Right lobe of liver (tissue), 6 donors: ENCODE results near the gene TANC2. TPM values are rescaled to one million over a fixed set of nuclear protein-coding genes. Genes with fewer than 3 reads are reported as not detected.

Source experiments
- ATAC-seq, 4 donors: fragments of 200-7000 bp; cut with Tn5 transposase; one replicate each; pipeline ENCODE4 v1.9.1; 2020; ENCODE audit warnings: mild to moderate bottlenecking in 4 of 4, moderate library complexity in 4 of 4
- DNase-seq, 3 donors: peaks; one replicate each; pipeline ENCODE4 v3.0.0-alpha.2; 2020
- H3K27ac ChIP-seq, 3 donors: fragments of 200-600 bp; one replicate each; pipeline ENCODE4 v1.8.0; 2022
- H3K27me3 ChIP-seq, 2 donors: fragments of 200-600 bp; one replicate each; pipeline ENCODE4 v1.8.0; 2022
- H3K36me3 ChIP-seq, 4 donors: fragments of 200-600 bp; sonication (generic) in 1 of 4; one replicate each; pipeline versions ENCODE4 v1.5.1 to v1.8.0; 2017 to 2022; ENCODE audit warnings: control low read depth in 1 of 4
- H3K4me1 ChIP-seq, 4 donors: fragments of 200-600 bp; sonication (generic) in 1 of 4; one replicate each; pipeline versions ENCODE4 v1.5.1 to v1.8.0; 2017 to 2022; ENCODE audit warnings: control low read depth in 1 of 4
- H3K4me3 ChIP-seq, 3 donors: fragments of 200-600 bp; one replicate each; pipeline ENCODE4 v1.8.0; 2022
- H3K9me3 ChIP-seq, 4 donors: fragments of 200-600 bp; sonication (generic) in 1 of 4; one replicate each; pipeline versions ENCODE4 v1.5.1 to v1.8.0; 2017 to 2022; ENCODE audit warnings: control low read depth in 1 of 4
- POLR2A ChIP-seq: fragments of 450-650 bp; IDR thresholded peaks from one replicate; pipeline ENCODE4 v1.6.1; 2017; ENCODE audit warnings: antibody characterized with exemption, mild to moderate bottlenecking
- WGBS: methylation state at CpG from one replicate; pipeline ENCODE4 v1.1.6; 2018; ENCODE audit warnings: low coverage, low lambda C conversion rate; ENCODE audit not compliant: insufficient coverage; ENCODE audit errors: missing lambda C conversion rate; 5-methylcytosine and 5-hydroxymethylcytosine counted together
- intact Hi-C, 2 donors: fragments of 100-400 bp; cut with DNase I; formaldehyde crosslinking; loops; one replicate each; pipeline versions ENCODE4 v1.11.2 to v1.14.1; 2022
- long read RNA-seq: library from polyadenylated mRNA; unstranded; transcript quantifications from one replicate; pipeline ENCODE4 v2.0.0, GENCODE V29; 2019
- total RNA-seq, 6 experiments: library from RNA; depleted of rRNA in 2 of 6; stranded (reverse); fragments of >200 nt in 2 of 6; fragmentation: NEBNext Ultra II Directional in 3 of 6; extraction: Animal tissue kit (Norgen Biotek cat#: 25700) in 3 of 6; gene quantifications; one replicate each; pipeline versions ENCODE4 v1.1.0 to v1.2.4, GENCODE V29; 2016 to 2023
- TF ChIP-seq, protein P1 (sequence below), 4 donors: fragments of 200-600 bp in 3 of 4; fragments of 450-650 bp in 1 of 4; IDR thresholded peaks; one replicate each; pipeline versions ENCODE4 v1.5.1 to v1.8.0; 2016 to 2022; ENCODE audit warnings: antibody characterized with exemption in 4 of 4, mild to moderate bottlenecking in 2 of 4
- donor health status: DM: no; HTN: yes; CAD: no.
- donor health status: DM: no; HTN: no; CAD: no.
- donor health status: DM: no; HTN: no; CAD: no.
- donor health status: DM: no; HTN: yes; CAD: no.
- donor health status: DM: no; HTN: yes; CAD: no.

Gene TANC2
- total RNA-seq = 10 to 100 TPM in 1 of 6 experiments, 1 to 10 TPM in 5; 3.1 to 10.3 (median 5.2) TPM
- long read RNA-seq = 0 reads

DNA sequence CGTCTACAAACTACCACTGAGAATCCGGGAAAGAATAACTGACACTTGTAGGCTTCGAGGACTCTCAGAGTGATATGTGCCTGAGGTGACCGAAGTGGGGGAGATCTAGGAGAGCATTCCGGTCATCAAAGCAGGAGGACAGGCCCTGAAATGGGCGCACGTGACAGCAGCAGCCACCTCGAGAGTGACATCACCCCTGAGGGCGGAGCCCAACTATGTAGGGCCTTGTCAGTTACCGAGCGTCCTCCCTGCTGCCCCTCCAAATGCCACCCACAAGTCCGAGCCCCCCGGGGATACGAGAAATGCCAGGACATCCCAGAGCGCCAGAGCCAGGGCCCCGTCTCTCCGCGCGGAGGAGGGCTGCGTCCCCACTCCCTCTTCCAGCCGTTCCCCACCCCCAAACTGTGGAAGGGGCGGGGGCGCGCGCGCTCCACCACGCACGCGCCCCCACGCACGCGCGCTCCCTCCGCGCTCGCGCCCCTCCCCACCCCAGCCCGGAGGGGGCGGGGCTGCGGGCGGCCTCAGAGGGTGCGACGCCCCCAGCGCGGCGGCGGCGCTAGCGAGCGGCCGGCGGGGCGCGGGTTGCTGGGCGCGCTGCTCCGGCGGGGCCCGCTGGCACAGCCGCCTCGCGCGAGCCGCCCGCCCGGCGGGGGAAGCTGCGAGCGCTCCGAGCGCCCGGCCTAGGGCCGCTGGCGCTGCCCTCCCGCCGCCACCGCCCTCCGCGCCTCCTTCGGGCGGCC lies at the start of gene TANC2:
Gene TANC2, plus strand, starts transcription at position 550 of the 740 bp plus-strand sequence. CDS start 43,325 bp downstream, outside the sequence.
- H3K27me3 ChIP-seq = no peaks in the 10 kb centered on the region
- intact Hi-C loops = no loop called here
- 2% methylated on average over 5 of the region's 81 CpGs for WGBS
- H3K27ac ChIP-seq = peak within 1 kb of the TSS; percentile 47 to 67 (median 64)
- H3K4me1 ChIP-seq = peaks cover 0 to 8% (median 4%) of the 10 kb centered on the region in 4 donors
- H3K36me3 ChIP-seq = no peaks in the 10 kb centered on the region
- no peaks in the 10 kb centered on the region for H3K9me3 ChIP-seq
- peak; percentile 70 to 84 (median 80) for DNase-seq
- TF ChIP-seq, protein P1, sequence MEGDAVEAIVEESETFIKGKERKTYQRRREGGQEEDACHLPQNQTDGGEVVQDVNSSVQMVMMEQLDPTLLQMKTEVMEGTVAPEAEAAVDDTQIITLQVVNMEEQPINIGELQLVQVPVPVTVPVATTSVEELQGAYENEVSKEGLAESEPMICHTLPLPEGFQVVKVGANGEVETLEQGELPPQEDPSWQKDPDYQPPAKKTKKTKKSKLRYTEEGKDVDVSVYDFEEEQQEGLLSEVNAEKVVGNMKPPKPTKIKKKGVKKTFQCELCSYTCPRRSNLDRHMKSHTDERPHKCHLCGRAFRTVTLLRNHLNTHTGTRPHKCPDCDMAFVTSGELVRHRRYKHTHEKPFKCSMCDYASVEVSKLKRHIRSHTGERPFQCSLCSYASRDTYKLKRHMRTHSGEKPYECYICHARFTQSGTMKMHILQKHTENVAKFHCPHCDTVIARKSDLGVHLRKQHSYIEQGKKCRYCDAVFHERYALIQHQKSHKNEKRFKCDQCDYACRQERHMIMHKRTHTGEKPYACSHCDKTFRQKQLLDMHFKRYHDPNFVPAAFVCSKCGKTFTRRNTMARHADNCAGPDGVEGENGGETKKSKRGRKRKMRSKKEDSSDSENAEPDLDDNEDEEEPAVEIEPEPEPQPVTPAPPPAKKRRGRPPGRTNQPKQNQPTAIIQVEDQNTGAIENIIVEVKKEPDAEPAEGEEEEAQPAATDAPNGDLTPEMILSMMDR (IDR thresholded peaks at IDR 0.05) = peak in 1 of 4 donors; percentile 22
- peak; percentile 45 for TF ChIP-seq POLR2A
- peak within 1 kb of the TSS; percentile 62 to 77 (median 69) for H3K4me3 ChIP-seq
- peak; percentile 87 to 93 (median 92) for ATAC-seq

DNA sequence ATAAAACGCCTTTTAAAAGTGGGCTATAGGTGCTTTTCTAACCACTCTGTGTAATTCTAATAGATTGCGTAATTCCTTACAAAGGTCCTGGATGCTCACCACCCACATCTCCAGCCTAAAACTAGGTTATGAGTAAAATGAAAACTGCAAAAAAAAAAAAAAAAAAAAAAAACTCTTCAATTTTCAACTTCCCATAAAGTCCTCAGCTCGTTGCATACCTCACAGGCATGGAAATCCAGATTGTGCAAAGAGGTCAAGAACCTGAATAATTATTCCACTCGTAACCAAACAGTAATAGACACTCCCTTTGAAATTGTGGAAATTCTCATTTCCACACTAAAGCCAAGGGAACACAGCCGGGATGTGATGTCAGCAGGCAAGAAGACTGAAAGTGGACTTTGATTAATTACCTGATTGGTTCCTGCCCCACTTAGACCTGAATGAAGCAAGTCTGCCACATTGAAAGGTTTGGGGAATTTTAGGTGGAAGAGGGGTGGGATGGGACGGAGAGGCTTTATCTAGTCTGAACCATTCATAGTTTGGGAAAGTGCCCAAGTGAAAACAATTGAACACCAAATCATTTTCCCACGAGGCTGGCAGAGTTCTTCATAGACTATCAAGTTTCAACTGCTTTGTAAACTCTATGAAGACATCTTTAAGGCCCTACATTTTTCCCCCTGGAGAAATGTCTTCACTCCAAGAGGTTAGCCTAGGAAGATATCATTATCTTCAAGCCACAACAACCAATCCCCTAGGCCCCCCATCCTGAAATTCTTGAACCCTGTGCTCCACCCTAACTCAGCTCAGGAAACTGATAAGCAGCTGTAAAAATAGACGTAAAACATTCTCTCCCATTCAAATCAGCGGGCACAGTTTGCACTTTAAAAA lies 49.1 kb upstream of the TANC2 start:
- TF ChIP-seq POLR2A = no peak
- TF ChIP-seq, protein P1 (IDR thresholded peaks at IDR 0.05) = no peak
- Histone ChIP-seq H3K27ac (no peak overlapping the region), H3K9me3 (no peaks in the 10 kb centered on the region), H3K27me3 (no peaks in the 10 kb centered on the region), H3K4me1 (no peaks in the 10 kb centered on the region), H3K4me3 (no peak overlapping the region), H3K36me3 (no peaks in the 10 kb centered on the region)
- no peak for ATAC-seq
- 33% methylated on average over 9 of the region's 9 CpGs for WGBS
- DNase-seq = no peak
- intact Hi-C loops = no loop called here

DNA sequence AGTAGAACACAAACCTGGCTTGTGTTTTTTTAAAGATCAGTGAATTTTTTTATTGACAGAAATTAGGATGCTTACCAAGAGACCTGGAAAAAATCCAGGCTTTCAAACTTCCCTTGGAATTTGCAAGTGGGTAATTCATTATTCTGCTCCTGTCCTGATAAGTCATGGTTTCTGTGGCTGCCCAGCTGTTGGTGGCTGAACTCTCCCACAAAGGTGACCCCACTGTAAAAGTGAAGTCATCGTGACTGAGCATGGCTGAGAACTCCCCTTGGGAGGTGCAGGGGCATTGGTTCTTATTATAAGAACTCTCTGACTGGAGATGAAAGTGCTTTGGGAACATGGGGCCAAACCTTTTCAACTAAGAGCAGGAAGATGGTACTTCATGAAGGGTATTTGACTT lies 46.6 kb upstream of the TANC2 start:
- 67% methylated on average over 1 of the region's 1 CpG for WGBS
- DNase-seq = no peak
- Histone ChIP-seq H3K27me3 (no peaks in the 10 kb centered on the region), H3K27ac (no peak overlapping the region), H3K36me3 (no peaks in the 10 kb centered on the region), H3K4me1 (no peaks in the 10 kb centered on the region), H3K4me3 (no peak overlapping the region), H3K9me3 (no peaks in the 10 kb centered on the region)
- ATAC-seq = no peak
- TF ChIP-seq POLR2A = no peak
- TF ChIP-seq, protein P1 (IDR thresholded peaks at IDR 0.05) = no peak
- intact Hi-C loops = no loop called here

DNA sequence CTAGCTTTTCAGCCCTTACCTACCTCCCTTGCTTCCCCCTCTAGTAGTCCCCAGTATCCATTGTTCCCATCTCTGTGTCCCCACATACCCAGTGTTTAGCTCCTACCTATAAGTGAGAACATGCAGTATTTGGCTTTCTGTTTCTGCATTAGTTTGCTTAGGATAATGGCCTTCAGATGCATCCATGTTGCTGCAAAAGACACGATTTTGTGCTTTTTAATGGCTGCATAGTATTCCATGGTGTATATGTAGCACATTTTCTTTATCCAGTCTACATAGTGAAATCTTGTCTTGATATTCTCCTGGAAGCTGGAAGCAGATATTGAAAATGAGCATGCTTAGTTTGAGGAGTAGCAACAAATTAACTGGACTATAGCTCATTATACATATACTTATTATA lies 45.7 kb upstream of the TANC2 start:
- H3K27me3 ChIP-seq = no peaks in the 10 kb centered on the region
- no peaks in the 10 kb centered on the region for H3K36me3 ChIP-seq
- intact Hi-C loops = no loop called here
- H3K27ac ChIP-seq = no peak overlapping the region
- 40% methylated on average over 1 of the region's 1 CpG for WGBS
- no peak for ATAC-seq
- TF ChIP-seq, protein P1 (IDR thresholded peaks at IDR 0.05) = no peak
- no peak for TF ChIP-seq POLR2A
- no peak for DNase-seq
- no peaks in the 10 kb centered on the region for H3K9me3 ChIP-seq
- H3K4me3 ChIP-seq = no peak overlapping the region
- H3K4me1 ChIP-seq = no peaks in the 10 kb centered on the region
